Psoas muscle (tissue), 8 donors: Measurements from ENCODE around the gene CDH4. TPM values are rescaled to one million over a fixed set of nuclear protein-coding genes. Genes with fewer than 3 reads are reported as not detected.

Experiments
- ATAC-seq, 4 donors: fragments of 200-7000 bp; cut with Tn5 transposase; one replicate each; pipeline ENCODE4 v1.9.1; 2020; ENCODE audit warnings: moderate library complexity in 3 of 4, mild to moderate bottlenecking in 2 of 4
- DNase-seq, 2 donors: peaks; one replicate each; pipeline ENCODE4 v3.0.0-alpha.2; 2020
- H3K27ac ChIP-seq: fragments of 200-600 bp; one replicate; pipeline ENCODE4 v1.8.0; 2022
- H3K27me3 ChIP-seq, 3 donors: fragments of 200-600 bp in 1 of 3; one replicate each; pipeline versions ENCODE4 v1.6.1 to v1.8.0; 2013 to 2022; ENCODE audit warnings: low read length in 2 of 3, mild to moderate bottlenecking in 2 of 3, moderate library complexity in 1 of 3; ENCODE audit not compliant: insufficient read depth in 3 of 3
- H3K36me3 ChIP-seq, 2 donors: fragments of 200-600 bp in 1 of 2; one replicate each; pipeline versions ENCODE4 v1.6.1 to v1.8.0; 2013 to 2022; ENCODE audit warnings: low read depth in 1 of 2, mild to moderate bottlenecking in 1 of 2, moderate library complexity in 1 of 2; ENCODE audit not compliant: insufficient read depth in 1 of 2
- H3K4me1 ChIP-seq: fragments of 200-600 bp; one replicate; pipeline ENCODE4 v1.8.0; 2022
- H3K4me3 ChIP-seq: fragments of 200-600 bp; one replicate; pipeline ENCODE4 v1.8.0; 2022; ENCODE audit warnings: mild to moderate bottlenecking
- H3K9me3 ChIP-seq: fragments of 200-600 bp; one replicate; pipeline ENCODE4 v1.8.0; 2022
- WGBS, 3 donors: extraction: QIAGEN DNeasy Blood & Tissue Kit; methylation state at CpG; one replicate each; pipeline versions ENCODE4 v1.1.6 to v1.1.7; 2013; 5-methylcytosine and 5-hydroxymethylcytosine counted together
- intact Hi-C, 2 donors: fragments of 100-400 bp; cut with DNase I; formaldehyde crosslinking; loops; one replicate each; pipeline versions ENCODE4 v1.11.0 to v1.14.2; 2022
- polyA plus RNA-seq, 3 donors: library from polyadenylated mRNA; stranded (reverse); fragments of 200-250 nt; gene quantifications; one replicate each; pipeline ENCODE4 v1.2.3, GENCODE V29; 2013
- total RNA-seq, 4 donors: library from RNA; stranded (reverse); fragmentation: NEBNext Ultra II Directional in 2 of 4; extraction: Animal tissue kit (Norgen Biotek cat#: 25700) in 2 of 4; gene quantifications; one replicate each; pipeline versions ENCODE4 v1.2.1 to v1.2.4, GENCODE V29; 2021 to 2023
- TF ChIP-seq, protein P1 (sequence below): fragments of 200-600 bp; IDR thresholded peaks from one replicate; pipeline ENCODE4 v1.8.0; 2022; ENCODE audit warnings: antibody characterized with exemption
- donor health status: healthy with polysubstance abuse.
- donor health status: DM: no; HTN: no; CAD: no; lungs with moderate emphysema.
- donor health status: Bipolar disorder and iron deficiency.
- donor health status: healthy.
- donor health status: DM: yes; HTN: yes; CAD: no.
- donor health status: DM: no; HTN: no; CAD: no.
- donor health status: DM: no; HTN: no; CAD: no.
- donor health status: DM: yes; HTN: yes; CAD: no.

Gene CDH4
- total and polyA plus RNA-seq, 7 donors, result 0.26 to 1.0 (median 0.34) TPM

DNA sequence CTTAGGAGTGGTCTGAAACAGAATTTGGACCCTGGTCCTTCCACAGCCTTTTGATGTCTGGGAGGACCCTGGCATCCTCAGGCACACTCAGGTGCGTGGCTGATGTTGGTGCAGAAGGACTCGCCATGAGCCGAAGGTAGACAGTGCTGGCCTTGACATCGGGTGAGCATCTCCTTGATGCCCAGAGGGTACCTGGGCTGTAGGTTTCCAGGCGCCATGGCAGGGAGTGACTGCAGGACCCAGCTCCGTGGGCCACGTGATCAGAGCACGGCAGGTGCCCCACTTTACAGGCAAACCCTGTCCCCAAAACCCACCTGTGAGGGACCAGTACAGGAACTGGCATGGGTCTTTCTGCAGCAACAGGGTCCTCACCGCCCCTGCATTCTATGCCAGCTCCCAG is 319.2 kb downstream of the CDH4 start:
- H3K27me3 ChIP-seq, result no peaks in the 10 kb centered on the region
- ATAC-seq (no peak), DNase-seq (no peak)
- intact Hi-C loops, result no loop called here
- WGBS, 3 donors, result 91 to 93% (median 91%) methylated on average over 9 of the region's 9 CpGs
- no peak overlapping the region for H3K4me3 ChIP-seq
- TF ChIP-seq, protein P1, sequence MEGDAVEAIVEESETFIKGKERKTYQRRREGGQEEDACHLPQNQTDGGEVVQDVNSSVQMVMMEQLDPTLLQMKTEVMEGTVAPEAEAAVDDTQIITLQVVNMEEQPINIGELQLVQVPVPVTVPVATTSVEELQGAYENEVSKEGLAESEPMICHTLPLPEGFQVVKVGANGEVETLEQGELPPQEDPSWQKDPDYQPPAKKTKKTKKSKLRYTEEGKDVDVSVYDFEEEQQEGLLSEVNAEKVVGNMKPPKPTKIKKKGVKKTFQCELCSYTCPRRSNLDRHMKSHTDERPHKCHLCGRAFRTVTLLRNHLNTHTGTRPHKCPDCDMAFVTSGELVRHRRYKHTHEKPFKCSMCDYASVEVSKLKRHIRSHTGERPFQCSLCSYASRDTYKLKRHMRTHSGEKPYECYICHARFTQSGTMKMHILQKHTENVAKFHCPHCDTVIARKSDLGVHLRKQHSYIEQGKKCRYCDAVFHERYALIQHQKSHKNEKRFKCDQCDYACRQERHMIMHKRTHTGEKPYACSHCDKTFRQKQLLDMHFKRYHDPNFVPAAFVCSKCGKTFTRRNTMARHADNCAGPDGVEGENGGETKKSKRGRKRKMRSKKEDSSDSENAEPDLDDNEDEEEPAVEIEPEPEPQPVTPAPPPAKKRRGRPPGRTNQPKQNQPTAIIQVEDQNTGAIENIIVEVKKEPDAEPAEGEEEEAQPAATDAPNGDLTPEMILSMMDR, result no peak
- no peak overlapping the region for H3K27ac ChIP-seq
- H3K9me3 ChIP-seq, result no peaks in the 10 kb centered on the region
- H3K36me3 ChIP-seq, result no peaks in the 10 kb centered on the region
- no peaks in the 10 kb centered on the region for H3K4me1 ChIP-seq

DNA sequence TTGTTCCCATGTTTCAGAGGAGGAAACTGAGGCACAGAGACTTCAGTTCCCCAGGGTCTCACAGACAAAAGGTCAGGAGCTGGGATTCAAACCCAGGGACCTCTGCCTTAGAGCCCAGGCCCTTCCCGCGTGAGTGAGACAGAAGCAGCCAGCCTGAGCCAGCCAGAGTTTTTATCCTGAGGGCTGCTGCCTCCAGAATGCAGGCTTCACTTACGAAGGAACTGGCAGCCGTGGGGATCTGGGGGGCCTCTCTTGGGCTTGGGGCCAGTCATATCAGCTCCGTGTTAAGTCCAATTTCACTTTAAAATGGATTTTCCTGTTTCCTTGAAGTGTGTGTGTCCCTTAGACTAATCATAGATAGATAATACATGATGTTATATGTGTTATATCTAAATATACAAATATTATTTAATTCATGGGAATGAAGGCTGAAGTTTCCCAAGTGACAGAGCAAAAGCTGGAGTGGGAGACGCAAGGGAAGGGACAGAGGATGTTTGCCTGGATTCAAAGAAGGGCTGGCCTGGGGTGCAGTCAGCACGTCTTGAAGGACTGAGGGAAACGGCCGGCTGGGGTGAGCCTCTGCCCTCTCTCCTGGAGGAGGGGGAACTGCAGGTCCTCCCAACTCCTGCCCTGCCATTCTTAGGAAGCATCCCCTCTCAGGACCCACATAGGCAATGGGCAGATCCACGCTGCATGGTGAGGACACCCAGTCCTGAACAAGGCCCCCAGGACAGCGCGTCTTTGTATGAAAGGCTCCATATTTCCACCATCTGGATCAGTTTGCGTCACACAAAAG is 320.1 kb downstream of the CDH4 start:
- DNase-seq (no peak), ATAC-seq (no peak)
- H3K9me3 ChIP-seq, result no peaks in the 10 kb centered on the region
- intact Hi-C loops, result no loop called here
- H3K27ac ChIP-seq, result no peak overlapping the region
- 78 to 81% (median 78%) methylated on average over 13 of the region's 13 CpGs for WGBS, 3 donors
- H3K4me3 ChIP-seq, result no peak overlapping the region
- TF ChIP-seq, protein P1, result no peak
- no peaks in the 10 kb centered on the region for H3K27me3 ChIP-seq
- no peaks in the 10 kb centered on the region for H3K4me1 ChIP-seq
- no peaks in the 10 kb centered on the region for H3K36me3 ChIP-seq

DNA sequence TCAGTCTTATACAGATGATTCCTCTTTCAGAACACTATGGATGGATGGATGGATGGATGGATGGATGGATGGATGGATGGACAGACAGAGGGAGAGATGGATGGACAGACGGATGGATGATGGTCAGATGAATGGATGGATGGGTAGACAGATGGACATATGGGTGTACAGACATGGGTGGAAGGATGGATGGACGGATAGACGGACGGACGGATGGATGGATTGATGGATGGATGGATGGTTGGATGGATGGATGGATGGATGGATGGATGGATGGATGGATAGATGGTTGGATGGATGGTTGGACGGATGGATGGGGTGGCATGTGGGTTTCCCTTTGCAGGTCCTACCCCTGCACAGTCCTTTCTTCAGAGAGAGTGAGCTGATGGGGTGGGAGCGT is 320.7 kb downstream of the CDH4 start:
- Histone ChIP-seq H3K4me3 (no peak overlapping the region), H3K27ac (no peak overlapping the region), H3K36me3 (no peaks in the 10 kb centered on the region), H3K27me3 (no peaks in the 10 kb centered on the region), H3K9me3 (no peaks in the 10 kb centered on the region), H3K4me1 (no peaks in the 10 kb centered on the region)
- DNase-seq (no peak), ATAC-seq (no peak)
- TF ChIP-seq, protein P1, result no peak
- WGBS, 3 donors, result 83 to 94% (median 88%) methylated on average over 7 of the region's 7 CpGs
- intact Hi-C loops, result no loop called here

DNA sequence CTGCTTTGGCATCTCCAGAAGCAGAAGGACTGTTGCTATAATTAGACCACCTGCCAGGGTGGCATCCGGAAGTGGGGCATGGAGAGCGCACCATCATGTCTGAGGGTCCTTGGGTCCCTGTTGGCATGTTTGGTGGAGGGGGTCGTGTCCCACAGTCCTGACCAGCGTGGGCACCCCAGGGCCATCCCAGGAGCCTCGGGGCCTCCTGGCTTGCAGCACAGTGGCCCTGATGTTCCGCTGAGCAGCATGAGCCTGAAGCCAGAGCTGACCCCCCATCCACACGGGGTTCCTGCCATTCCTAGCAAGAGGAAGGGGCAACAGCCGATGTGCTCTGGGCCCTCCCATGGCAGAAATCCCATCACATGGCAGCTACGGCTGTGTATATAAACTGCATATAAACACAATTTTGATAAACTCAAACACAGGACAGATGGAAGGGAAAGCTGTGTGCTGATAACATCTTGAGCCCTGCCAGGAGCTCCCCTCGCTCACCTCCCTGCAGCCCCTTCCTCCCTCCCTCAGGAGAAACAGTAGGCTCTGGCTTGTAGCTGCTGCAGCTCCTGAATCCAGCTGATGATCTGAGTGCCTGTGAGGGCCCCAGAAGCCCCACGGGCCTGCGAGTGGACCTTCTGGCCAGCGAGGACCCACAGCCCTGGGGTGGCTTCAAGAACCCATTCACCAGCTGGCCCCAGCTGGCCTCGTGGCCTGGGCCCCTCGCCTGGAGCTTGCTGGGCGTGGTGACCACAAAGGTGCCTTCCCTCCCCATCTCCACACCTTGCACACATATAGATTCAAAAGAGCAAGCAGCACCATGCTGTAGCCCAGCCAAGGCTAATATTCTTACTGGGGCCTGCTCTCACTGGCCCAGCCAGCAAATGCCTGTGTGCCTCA is 321.6 kb downstream of the CDH4 start:
- no peak overlapping the region for H3K4me3 ChIP-seq
- 81 to 87% (median 87%) methylated on average over 16 of the region's 16 CpGs for WGBS, 3 donors
- H3K27me3 ChIP-seq, result no peaks in the 10 kb centered on the region
- no peaks in the 10 kb centered on the region for H3K9me3 ChIP-seq
- intact Hi-C loops, result no loop called here
- no peaks in the 10 kb centered on the region for H3K36me3 ChIP-seq
- H3K27ac ChIP-seq, result no peak overlapping the region
- no peaks in the 10 kb centered on the region for H3K4me1 ChIP-seq
- TF ChIP-seq, protein P1, result no peak
- ATAC-seq (no peak), DNase-seq (no peak)
